Thyroid gland (tissue), 4 donors: Measurements from ENCODE around the gene CUL9. TPM values are rescaled to one million over a fixed set of nuclear protein-coding genes. Genes with fewer than 3 reads are reported as not detected.

Experiments used
- DNase-seq, 2 donors: peaks; one replicate each; pipeline ENCODE4 v3.0.0-alpha.2; 2019
- H3K27ac ChIP-seq, 3 donors: fragments of 200-600 bp; sonication (generic); 1 replicate in 2 of 3; 2 replicates in 1 of 3; pipeline ENCODE4 v1.5.1; 2016 to 2019; ENCODE audit warnings: mild to moderate bottlenecking in 1 of 3, moderate library complexity in 1 of 3
- H3K27me3 ChIP-seq: fragments of 200-600 bp; sonication (generic); one replicate; pipeline ENCODE4 v1.5.1; 2019
- H3K36me3 ChIP-seq, 2 donors: fragments of 200-600 bp; sonication (generic); one replicate each; pipeline ENCODE4 v1.5.1; 2016 to 2019
- H3K4me1 ChIP-seq, 2 donors: fragments of 200-600 bp; sonication (generic); one replicate each; pipeline ENCODE4 v1.5.1; 2017 to 2019
- H3K4me3 ChIP-seq, 3 donors: fragments of 200-600 bp; sonication (generic); replicated peaks in 1 of 3; 1 replicate in 2 of 3; 2 replicates in 1 of 3; pipeline ENCODE4 v1.5.1; 2016; ENCODE audit warnings: mild to moderate bottlenecking in 1 of 3
- H3K9me3 ChIP-seq: fragments of 200-600 bp; sonication (generic); one replicate; pipeline ENCODE4 v1.5.1; 2017
- POLR2A ChIP-seq, 2 donors: fragments of 450-650 bp; IDR thresholded peaks; one replicate each; pipeline ENCODE4 v1.6.1; 2017; ENCODE audit warnings: antibody characterized with exemption in 2 of 2, mild to moderate bottlenecking in 2 of 2, moderate library complexity in 1 of 2
- WGBS, 2 donors: methylation state at CpG; one replicate each; pipeline ENCODE4 v1.1.5; 2017; 5-methylcytosine and 5-hydroxymethylcytosine counted together
- intact Hi-C: fragments of 100-400 bp; cut with DNase I; formaldehyde crosslinking; loops from one replicate; pipeline ENCODE4 v1.15.1; 2023
- total RNA-seq, 4 donors: library from RNA; depleted of rRNA; stranded (reverse); fragments of >200 nt; gene quantifications; one replicate each; pipeline ENCODE4 v1.2.3, GENCODE V29; 2016
- TF ChIP-seq, protein P1 (sequence below), 6 experiments: fragments of 200-600 bp in 3 of 6; fragments of 450-650 bp in 3 of 6; sonication (generic) in 3 of 6; IDR thresholded peaks; one replicate each; pipeline ENCODE4 v1.5.1; 2016 to 2019; ENCODE audit warnings: antibody characterized with exemption in 6 of 6, mild to moderate bottlenecking in 2 of 6, inconsistent platforms in 1 of 6, moderate library complexity in 1 of 6

The CUL9 gene
- total RNA-seq, 4 donors from 2014 or later: 39.7 to 63.3 (median 59.0) TPM

- H3K4me1 ChIP-seq: peaks cover 0 to 12% of the 10 kb centered on the region in 2 donors
- WGBS, 2 donors: 11 to 17% methylated on average over 18 to 20 of the region's 27 CpGs
- H3K4me3 ChIP-seq: peak overlapping the region in 2 of 3 donors; percentile 23 to 59
- no peaks in the 10 kb centered on the region for H3K36me3 ChIP-seq
- peaks cover 7% of the 10 kb centered on the region for H3K27me3 ChIP-seq
- H3K9me3 ChIP-seq: no peaks in the 10 kb centered on the region
- TF ChIP-seq, protein P1, sequence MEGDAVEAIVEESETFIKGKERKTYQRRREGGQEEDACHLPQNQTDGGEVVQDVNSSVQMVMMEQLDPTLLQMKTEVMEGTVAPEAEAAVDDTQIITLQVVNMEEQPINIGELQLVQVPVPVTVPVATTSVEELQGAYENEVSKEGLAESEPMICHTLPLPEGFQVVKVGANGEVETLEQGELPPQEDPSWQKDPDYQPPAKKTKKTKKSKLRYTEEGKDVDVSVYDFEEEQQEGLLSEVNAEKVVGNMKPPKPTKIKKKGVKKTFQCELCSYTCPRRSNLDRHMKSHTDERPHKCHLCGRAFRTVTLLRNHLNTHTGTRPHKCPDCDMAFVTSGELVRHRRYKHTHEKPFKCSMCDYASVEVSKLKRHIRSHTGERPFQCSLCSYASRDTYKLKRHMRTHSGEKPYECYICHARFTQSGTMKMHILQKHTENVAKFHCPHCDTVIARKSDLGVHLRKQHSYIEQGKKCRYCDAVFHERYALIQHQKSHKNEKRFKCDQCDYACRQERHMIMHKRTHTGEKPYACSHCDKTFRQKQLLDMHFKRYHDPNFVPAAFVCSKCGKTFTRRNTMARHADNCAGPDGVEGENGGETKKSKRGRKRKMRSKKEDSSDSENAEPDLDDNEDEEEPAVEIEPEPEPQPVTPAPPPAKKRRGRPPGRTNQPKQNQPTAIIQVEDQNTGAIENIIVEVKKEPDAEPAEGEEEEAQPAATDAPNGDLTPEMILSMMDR (IDR thresholded peaks at IDR 0.05): no peak
- TF ChIP-seq POLR2A (IDR thresholded peaks at IDR 0.05): no peak
- DNase-seq: peak; percentile 52 to 66
- intact Hi-C loops: no loop called here
- H3K27ac ChIP-seq: no peak overlapping the region
Observed at GRCh38 chr6:43246301-43247113, 64.5 kb downstream of the CUL9 start.

GRCh38 chr6:43247114-43247999, 65.4 kb downstream of the CUL9 start:
- H3K36me3 ChIP-seq: no peaks in the 10 kb centered on the region
- peak overlapping the region; percentile 0 to 59 (median 23) for H3K4me3 ChIP-seq
- WGBS, 2 donors: 2 to 6% methylated on average over 34 to 46 of the region's 46 CpGs
- no peaks in the 10 kb centered on the region for H3K9me3 ChIP-seq
- peaks cover 3% of the 10 kb centered on the region for H3K27me3 ChIP-seq
- H3K4me1 ChIP-seq: peaks cover 0 to 12% of the 10 kb centered on the region in 2 donors
- DNase-seq: peak; percentile 76 to 77
- intact Hi-C loops: no loop called here
- H3K27ac ChIP-seq: no peak overlapping the region
- TF ChIP-seq POLR2A (IDR thresholded peaks at IDR 0.05): no peak
- TF ChIP-seq, protein P1 (IDR thresholded peaks at IDR 0.05): peak in 1 of 6 experiments; percentile 25

GRCh38 chr6:43248101-43248500, 66.1 kb downstream of the CUL9 start:
- Histone ChIP-seq H3K9me3 (no peaks in the 10 kb centered on the region), H3K36me3 (no peaks in the 10 kb centered on the region), H3K27ac (no peak overlapping the region), H3K4me1 (peaks cover 0 to 12% of the 10 kb centered on the region in 2 donors), H3K27me3 (peaks cover 3% of the 10 kb centered on the region), H3K4me3 (no peak overlapping the region)
- intact Hi-C loops: no loop called here
- 62 to 76% methylated on average over 3 of the region's 3 CpGs for WGBS, 2 donors
- TF ChIP-seq, protein P1 (IDR thresholded peaks at IDR 0.05): no peak
- TF ChIP-seq POLR2A (IDR thresholded peaks at IDR 0.05): no peak
- no peak for DNase-seq

DNA sequence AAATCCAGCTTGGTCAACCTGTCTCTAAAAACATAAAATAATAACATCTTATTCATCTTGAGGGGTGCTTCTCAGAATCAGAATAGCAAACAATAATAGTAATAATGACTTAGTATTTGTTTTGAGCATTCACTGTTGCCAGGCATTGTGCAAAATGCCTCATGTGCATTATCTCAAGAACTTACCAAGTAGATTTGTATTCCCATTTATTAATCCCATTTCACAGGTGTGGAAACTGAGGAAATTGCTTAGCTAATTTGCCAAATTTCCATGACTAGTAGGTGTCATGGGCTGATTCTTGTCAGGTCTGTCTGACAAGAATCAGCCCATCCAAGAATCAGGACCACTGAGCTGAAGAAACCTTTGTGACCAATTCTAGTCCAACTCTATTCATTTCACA, 66.8 kb downstream of the CUL9 start:
- no peak for DNase-seq
- no peak for TF ChIP-seq POLR2A (IDR thresholded peaks at IDR 0.05)
- TF ChIP-seq, protein P1 (IDR thresholded peaks at IDR 0.05): no peak
- peaks cover 0 to 12% of the 10 kb centered on the region in 2 donors for H3K4me1 ChIP-seq
- H3K9me3 ChIP-seq: no peaks in the 10 kb centered on the region
- intact Hi-C loops: no loop called here
- H3K36me3 ChIP-seq: no peaks in the 10 kb centered on the region
- no peak overlapping the region for H3K4me3 ChIP-seq
- H3K27ac ChIP-seq: no peak overlapping the region
- peaks cover 3% of the 10 kb centered on the region for H3K27me3 ChIP-seq
